ENCODE results near the gene PACSIN1.

PACSIN1 gene

DNA sequence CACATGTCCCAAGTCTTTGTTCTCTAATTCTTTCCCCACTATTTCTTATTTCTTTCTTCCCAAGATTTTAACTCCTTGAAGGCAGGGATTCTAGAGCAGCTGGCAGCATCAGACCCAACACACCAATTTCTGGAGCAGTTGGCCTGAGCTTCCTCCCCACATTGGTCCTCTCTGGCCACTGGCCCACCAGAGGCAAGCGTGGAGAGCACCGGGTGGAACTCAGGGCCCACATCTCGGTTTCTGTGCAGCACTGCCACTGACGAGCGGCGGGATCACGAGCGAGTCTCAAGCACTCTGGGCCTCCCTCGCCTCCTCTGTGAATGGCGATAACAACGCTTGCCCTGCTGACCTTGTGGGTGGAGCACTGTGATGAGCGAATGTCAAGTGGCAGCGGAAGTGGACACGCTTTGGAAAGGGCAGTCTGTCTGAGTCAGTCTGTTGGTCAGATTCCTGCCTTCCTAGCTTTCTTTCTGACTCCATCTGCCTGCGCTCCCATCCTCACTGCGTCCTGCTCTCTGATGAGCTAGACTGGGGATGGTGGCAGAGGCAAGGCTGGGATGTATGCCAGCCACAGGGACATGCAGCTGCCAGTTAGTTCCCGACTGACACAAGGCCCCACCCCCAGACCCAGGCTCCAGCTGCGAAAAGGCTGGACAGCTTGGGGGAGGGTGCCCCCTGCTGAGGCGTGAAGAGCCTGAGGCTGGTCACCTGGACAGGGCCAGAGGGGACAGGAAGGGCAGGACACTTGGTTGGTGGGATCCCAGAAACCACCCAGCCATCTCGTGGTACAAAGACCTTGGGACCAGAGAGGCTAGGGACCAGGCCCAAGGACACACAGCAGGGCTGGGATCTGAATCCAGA lies 94.7 kb downstream of the PACSIN1 start:
- DNase-seq (ENCODE audit: extremely low read depth in 1 of 2, low read depth in 1 of 2): no peak

DNA sequence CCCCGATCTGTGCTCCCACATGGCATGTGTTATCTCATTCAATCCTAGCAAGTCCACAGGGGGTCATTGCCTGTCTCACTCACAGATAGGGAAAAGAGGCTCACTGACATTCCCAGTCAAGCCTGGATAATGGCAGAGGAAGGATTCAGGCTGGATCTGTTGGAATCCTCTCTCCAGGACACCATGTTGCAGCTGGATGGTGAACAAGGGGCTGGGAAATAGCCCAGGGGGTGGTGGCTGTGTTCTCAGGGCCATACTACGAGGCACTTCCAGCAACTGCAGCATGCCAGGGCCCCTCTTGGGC lies 95.3 kb downstream of the PACSIN1 start:
- DNase-seq (ENCODE audit: extremely low read depth in 1 of 2, low read depth in 1 of 2): no peak

DNA sequence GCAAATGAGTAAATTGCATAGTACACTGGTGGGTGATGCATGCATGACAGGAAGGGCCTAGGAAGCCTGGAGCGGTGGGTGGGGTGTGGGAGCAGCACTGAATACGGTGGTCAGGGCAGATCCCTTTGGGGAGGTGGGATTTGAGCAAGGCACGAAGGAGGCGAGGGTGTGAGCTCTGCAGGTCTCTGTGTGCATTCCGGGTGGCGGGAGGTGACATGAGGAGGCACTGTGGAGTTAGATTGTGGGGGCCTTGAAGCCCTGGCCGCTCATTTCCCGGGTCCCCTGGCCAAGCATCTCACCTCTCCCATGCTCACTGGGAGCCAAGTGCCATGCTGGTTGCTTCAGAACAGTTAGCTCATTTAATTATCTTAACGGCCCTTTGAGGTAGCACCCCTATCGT lies 96.5 kb downstream of the PACSIN1 start:
- DNase-seq (ENCODE audit: extremely low read depth in 1 of 2, low read depth in 1 of 2): no peak

DNA sequence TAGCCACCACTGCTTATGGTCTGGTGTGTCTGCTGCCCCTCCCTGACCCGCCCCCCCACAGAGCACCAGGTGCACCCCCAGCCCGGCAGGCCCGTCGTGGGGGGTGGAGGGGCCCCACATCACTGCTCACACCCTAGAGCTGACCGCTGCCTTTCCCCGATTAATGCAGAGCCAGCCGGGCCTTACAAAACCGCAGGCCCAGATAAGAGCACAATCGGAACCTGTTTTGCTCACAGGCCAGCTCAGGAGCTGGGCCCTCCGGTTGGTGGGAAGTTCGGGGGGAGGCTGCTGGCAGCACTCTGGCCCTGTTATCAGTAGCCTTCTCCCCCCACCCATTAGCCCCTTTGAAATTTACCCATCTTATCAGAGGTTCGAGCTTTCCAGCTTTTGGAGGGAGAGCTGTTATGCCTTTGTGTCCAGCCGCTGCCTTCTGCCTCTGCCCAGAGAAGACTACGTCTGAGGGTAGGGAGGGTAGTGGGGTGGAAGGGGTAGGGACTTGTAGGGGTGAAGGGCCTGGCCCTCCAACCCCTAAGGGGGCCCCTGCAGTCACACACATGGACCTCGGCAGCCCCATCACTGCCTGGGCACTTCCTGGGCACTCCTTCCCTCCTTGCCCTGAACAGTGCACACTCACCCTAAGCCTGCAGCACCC lies 97.1 kb downstream of the PACSIN1 start:
- DNase-seq (ENCODE audit: extremely low read depth in 1 of 2, low read depth in 1 of 2): no peak

DNA sequence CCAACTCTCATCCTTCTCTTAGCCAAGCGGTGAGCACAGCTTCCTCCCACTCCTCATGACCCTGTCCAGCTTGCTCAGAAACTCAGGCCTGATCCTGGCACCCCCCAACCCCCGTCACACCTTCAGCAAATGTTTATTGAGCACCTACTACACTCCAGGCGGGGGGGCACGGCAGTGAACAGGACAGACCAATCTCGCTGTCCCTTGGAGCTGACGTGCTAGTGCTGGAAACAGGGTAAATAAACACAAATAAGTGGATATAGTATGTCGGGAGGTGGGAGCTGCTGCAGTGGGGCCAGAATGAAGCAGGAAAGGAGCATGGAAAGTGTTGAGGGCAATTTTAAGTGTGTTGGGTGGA lies 97.6 kb downstream of the PACSIN1 start:
- DNase-seq (ENCODE audit: extremely low read depth in 1 of 2, low read depth in 1 of 2): no peak

DNA sequence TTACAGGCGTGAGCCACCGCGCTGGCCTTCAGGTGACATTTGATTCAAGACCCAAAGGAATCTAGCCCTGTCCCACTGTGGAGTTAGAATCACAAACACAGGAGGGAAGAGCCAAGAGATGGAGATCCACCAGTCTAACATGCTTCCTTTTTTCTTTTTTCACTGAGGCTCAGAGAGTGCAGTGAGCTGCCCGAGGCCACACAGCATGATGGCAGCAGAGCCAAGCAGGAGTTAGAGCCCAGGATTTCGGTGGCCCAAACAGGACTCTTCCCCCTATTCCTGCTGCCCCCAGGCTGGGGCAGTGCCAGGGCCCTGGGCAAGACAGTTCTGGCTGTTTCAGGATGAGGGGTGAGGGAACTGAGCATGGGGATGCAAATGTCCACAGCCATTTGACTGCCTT lies 98.3 kb downstream of the PACSIN1 start:
- no peak for DNase-seq (ENCODE audit: extremely low read depth in 1 of 2, low read depth in 1 of 2)

DNA sequence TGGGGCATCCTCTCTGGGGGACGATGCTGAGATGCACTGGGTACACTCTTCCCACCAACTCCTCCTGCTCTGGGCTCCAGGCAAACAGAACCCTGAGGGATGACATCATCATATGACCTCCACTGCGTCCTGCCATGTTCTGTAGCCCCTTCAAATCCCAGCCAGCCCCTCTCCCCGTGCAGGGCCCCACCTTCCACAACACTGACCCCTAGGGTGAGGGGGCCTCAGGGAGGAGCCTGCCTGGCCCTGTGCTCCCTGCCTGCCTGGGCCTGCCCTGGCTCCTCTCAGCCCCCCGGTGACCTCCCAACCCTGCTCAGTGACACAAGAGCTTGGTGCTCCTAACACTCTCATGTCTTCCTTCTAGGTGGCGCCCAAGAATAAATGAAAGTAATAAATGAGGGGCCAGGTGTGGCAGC lies 99.9 kb downstream of the PACSIN1 start:
- no peak for DNase-seq (ENCODE audit: extremely low read depth in 1 of 2, low read depth in 1 of 2)

DNA sequence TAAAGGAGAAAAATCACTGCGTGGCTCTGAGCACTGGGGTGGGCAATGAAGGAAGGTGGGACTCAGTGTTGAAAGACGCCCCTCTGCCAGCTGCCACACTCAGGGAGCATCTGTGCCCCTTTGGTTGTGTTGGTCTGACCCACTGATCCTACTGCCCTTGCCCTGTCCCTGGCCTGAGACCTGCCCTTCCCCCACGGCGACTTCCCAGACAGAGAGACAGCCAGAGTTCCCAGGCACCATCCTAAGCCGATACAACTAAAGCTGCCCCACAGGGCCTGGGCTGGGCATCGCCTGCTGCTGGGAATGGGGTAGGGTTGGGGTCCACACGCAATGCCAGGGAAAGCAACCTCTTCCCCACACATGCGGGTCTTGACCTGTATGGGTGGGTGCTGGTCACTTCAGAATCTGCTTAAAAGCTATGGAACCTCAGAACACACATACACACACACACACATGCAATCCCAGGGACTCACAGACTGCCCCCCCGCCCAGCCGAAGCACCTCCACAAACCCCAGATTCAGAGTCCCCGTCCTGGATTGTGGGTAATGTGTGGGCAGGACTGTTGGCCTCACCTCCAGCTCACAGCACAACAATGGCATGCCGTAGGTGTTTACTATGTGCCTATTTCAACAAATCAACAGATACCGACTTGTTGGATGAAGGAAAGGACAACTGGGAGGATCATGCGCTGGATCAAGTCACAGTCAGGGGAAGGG lies 101.1 kb downstream of the PACSIN1 start:
- DNase-seq (ENCODE audit: extremely low read depth in 1 of 2, low read depth in 1 of 2): no peak

DNA sequence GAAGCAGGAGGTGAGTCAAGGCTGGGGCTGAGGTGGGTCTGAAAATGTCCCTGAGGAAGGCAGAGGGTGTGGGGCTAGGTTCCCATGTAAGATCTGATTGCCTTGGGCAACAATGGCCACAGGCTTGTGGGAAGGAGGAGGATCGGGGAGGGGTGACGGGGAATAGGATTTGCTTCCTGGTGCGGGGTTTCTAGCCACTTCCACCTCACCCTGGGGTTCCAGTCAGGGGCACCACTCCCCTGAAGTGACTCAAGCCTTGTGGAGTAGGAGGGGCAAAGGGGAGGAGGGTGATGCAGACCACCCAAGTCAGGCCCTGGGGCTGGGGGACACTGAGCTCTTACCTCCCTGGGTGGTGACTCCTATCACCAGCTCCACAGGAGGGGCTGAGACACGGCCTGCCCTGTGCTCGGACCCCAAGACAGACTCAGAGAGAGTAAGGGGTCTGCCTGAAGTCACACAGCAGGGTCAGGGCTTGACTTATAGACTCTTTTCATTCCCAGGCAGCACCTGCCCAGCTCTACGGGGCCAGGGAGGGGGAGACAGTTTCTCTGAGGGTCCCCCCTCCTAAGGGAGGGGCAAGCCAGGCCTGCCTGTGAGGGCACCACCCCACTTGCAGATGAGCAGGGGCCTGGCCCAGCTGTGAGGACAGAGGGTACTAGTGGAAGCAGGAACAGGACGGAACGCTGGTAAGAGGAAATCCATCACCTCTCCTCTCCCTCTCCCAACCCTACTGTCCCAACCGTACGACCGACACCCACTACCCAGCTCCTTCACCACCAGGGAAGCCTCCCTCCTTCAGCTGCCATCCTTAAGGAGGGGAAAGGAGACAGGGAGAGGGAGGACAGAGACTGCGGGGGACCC lies 102.7 kb downstream of the PACSIN1 start:
- DNase-seq (ENCODE audit: extremely low read depth in 1 of 2, low read depth in 1 of 2): no peak

DNA sequence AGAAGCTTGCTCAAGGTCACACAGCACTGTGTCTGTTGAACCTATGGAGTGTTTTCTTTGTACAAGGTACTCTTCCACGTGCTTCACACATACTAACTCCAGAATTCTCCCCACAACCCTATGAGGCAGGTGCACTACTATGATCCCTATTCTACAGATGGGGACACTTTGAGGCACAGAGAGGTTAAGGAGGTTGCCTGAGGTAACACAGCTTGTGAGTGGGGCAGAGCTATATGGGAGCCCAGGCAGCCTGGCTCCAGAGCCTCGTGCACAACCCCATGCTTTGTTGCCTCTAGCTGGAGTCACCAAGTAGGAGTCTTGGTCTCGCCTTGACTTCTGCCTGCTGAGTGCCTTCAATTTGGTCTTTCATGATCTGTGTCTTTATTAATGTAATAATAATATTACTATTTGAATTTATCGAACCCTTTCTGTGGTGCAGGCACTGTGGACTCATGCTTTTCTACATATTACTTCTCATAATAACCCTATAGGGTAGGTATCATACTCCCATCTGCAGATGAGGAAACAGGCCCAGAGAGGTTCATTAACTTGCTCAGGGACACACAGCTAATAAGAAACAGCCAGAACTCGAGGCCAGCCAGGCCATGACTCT lies 103.6 kb downstream of the PACSIN1 start:
- DNase-seq (ENCODE audit: extremely low read depth in 1 of 2, low read depth in 1 of 2): no peak

DNA sequence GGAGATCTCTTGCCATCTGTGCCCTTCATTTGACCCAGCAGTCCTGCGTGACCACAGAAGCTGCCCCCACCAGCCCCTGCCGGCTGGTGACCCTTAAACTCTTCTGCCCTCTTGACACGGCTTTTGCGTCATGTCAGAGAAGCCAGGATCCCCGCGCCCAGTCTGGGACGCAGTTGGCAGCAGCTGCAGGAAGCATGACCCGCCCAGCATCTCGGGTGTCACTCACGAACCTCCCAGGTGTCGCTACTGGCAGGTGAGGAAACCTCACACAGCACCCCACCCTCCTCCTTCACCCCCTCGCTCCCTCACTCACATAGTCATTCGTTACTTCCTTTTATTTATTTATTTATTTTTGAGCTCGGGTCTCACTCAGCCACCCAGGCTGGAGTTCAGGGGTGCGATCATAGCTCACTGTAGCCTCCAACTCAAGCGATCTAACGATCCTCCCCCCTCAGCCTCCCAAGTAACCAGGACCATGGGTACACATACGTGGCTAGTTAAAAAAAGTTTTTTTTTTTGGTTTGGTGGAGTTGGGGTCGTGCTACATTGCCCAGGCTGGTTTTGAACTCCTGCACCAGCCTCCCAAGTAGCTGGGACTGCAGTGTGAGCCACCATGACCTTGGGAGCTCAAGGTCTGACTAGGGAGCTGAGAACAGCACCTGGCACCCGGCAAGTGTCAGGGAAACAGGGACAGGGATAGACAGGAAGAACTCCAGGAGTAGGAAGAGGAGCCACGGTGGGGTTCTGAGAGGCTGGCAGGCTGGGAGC lies 104.4 kb downstream of the PACSIN1 start:
- DNase-seq (ENCODE audit: extremely low read depth in 1 of 2, low read depth in 1 of 2): no peak

DNA sequence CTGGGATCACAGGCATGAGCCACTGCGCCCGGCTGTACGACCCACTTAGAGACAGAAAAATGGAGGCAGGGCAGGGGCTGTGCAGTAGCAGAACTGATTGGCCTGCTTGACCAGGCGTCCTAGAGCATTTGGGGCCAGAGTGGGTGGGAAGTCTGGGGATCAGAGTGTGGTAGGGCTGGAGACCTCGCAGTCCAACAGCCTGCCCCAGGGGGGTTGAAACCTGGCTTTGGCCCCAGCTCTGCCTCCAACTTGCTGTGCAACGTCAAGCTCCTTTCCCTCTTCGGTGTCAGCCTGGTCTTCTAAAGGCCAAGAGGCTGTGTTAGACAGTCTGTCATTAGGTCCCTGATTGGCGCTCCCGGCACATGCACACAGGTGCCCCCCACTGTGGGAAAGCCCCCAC lies 105.5 kb downstream of the PACSIN1 start:
- DNase-seq (ENCODE audit: extremely low read depth in 1 of 2, low read depth in 1 of 2): no peak

DNA sequence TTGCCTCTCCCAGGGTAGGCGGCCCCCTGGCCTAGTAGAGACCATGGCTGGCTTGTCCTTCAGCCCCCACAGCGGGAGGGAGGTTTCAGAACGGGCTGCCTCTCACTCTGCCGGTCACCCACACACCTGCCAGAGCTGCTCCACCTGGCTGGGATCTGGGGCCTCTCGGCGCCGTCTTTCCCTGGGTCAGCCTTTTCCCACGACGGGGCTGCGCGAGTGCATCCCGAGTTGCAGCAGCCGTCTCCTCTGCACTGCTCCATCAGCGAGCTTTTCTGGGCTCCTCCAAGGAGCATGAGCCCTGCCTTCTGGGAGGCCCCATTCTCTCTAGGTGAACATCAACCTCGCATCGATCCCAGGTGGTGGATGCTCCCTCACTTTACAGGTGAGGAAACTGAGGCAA lies 106.1 kb downstream of the PACSIN1 start:
- DNase-seq (ENCODE audit: extremely low read depth in 1 of 2, low read depth in 1 of 2): no peak

DNA sequence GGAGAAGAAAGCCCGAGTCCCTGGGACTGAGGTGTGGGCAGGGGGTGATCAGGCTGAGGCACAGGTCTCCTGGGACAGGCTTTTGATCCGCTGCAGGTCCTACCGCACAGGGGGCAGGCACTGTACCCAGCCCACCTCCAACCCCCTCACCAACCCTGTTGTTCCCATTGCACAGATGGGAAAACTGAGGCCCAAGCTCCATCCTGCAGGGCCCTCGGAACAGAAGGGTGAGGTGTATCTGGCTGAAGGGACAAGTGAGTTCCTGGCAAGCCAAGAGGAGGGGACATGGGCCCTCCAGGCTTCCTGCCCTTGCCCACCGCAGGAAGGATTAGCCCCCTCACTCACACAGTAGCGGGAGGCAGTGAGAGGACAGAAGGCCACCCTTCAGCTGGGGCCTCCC lies 106.7 kb downstream of the PACSIN1 start:
- DNase-seq (ENCODE audit: extremely low read depth in 1 of 2, low read depth in 1 of 2): no peak

DNA sequence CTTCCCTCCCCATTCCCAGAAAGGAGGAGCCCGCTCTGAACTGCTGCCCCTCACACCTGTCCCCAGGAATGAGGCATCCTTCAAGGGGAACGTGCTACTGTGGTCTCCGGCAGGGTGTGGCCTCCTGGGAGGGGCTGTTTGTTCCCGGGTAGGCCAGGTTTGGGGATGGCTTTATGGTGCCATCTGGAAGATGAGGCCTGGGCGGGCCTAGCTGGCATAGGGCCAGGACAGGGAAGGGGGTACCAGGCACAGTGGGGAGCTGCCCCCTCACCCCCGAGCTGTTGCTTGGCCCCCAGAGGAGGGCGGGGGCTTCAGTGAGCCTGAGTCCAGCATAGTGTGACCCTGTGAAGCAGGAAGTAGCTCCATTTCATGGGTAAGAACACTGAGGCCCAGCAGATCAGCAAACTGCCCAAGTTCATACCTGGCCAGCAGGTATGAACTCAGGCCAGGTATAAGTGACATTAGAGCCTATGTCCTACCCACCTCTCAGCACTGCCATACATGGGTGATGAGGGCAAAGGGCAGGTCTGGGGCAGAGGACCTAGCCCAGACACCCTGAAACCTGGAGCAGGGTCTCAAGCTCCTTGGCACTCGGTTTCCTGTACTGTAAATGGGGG lies 107.8 kb downstream of the PACSIN1 start:
- DNase-seq (ENCODE audit: extremely low read depth in 1 of 2, low read depth in 1 of 2): no peak

DNA sequence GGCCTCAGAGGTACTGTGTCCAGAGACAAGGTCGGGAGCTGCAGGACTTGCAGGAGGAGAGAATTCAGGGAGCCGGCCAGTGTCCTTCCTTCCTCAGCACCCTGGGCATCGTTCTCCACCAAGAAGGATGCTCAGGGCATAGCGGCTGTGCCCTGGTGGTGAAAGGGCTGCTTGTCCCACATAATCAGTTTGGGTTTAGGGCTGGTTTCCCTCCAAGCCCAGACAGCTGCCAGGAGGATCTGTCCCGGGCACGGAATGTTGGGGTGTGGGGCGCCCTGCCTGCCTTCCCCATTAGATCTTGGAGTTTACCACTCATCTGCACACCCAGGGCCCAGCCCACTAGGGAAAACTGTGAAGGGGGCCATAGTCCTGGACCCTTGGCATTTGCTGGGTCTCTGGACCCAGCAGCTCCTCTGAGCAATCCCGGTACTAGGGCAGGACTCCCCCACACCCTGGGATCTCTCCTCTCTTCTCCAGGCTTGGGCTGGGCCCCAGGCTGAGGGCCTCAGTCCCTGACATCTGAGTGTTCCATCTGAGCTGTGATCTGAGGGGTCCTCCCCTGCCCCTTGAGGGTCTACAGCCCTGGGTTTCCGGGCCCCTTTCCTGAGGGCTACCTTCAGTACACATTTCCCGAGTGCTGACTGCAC lies 108.9 kb downstream of the PACSIN1 start:
- no peak for DNase-seq (ENCODE audit: extremely low read depth in 1 of 2, low read depth in 1 of 2)

DNA sequence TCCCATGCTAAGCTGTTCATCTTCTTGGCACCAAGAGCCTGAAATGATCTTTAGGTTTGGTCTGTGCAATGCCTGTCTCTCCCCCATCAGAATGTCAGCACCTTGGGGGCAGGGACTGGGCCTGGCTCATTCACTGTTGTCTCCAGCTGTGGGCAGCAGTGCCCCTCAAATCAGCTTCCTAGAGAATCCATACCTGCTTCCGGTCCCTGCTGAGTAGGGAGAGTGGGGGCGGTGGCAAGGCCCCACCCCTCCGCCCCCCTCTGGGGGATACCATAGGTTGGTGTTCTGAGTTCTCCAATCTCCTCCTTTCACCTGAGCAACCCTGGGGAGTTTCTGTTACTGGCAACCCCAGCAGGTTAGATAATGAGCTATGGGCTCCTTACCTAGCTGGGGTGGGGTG lies 109.5 kb downstream of the PACSIN1 start:
- DNase-seq (ENCODE audit: extremely low read depth in 1 of 2, low read depth in 1 of 2): no peak

DNA sequence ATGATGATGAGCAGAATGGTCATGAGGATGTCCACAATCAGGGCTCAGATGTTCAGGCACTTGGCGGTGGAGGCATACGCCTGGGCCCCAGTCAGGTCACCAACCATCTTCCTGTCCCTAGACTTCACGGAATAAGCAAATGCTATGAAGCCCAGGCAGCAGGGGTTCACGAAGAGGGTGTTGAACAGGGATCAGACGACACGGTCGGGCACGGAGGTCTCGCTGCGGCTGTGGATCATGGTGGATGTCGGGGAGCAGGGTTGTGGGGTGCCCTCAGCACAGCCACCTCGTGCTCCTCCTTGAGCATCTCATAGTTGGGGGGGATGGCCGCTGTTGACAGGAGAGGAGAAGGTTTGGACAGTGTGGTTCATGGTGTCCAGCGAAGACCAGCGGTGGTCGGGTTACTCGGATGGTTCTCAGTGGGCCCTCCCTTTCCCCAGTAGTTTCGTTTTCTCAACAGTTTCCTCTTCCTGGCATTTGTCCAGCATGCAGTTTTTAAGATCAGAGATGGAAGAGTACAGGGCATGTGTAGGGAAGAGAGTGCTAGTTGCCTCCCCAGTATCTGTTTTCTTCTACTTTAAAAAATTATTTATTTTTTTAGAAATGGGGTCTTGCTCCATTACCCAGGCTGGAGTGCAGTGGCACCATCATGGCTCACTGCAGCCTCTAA lies 110.5 kb downstream of the PACSIN1 start:
- no peak for DNase-seq (ENCODE audit: extremely low read depth in 1 of 2, low read depth in 1 of 2)

Data from activated CD8-positive, alpha-beta memory T cell treated with anti-CD3 and anti-CD28 coated beads for 1 hour (primary cell).